ENCODE data around the gene COX8A. TPM values are rescaled to one million over a fixed set of nuclear protein-coding genes. Genes with fewer than 3 reads are reported as not detected.
A peak's percentile ranks its signal among the peaks of the same experiment; 100 is the strongest.

The COX8A gene
- total RNA-seq, 4 donors from 2014 or later: 373 to 510 (median 455) TPM

GRCh38 chr11:63942803-63943202 lies 31.6 kb upstream of the COX8A start:
- intact Hi-C loops (cut with DNase I; ENCODE audit: low total_unique reads): loop anchor here (10.0 kb wide), 1 partner anchor 178 kb away; the partner anchor contains the start of gene ZFTA
- WGBS, 2 donors: 80 to 83% methylated on average over 3 of the region's 3 CpGs
- TF ChIP-seq POLR2A (IDR thresholded peaks at IDR 0.05) (no peak), CTCF (IDR thresholded peaks at IDR 0.05) (no peak)
- no peak for DNase-seq (ENCODE audit: low spot score in 2 of 2)
- no peak overlapping the region for H3K4me3 ChIP-seq (ENCODE audit: low read depth, poor library complexity, severe bottlenecking)

GRCh38 chr11:63944987-63945386 lies 29.4 kb upstream of the COX8A start:
- intact Hi-C loops (cut with DNase I; ENCODE audit: low total_unique reads): loop anchor here (2.0 to 10.0 kb wide), 2 partner anchors 108 to 180 kb away; partner anchors contain the start of gene ZFTA

DNA sequence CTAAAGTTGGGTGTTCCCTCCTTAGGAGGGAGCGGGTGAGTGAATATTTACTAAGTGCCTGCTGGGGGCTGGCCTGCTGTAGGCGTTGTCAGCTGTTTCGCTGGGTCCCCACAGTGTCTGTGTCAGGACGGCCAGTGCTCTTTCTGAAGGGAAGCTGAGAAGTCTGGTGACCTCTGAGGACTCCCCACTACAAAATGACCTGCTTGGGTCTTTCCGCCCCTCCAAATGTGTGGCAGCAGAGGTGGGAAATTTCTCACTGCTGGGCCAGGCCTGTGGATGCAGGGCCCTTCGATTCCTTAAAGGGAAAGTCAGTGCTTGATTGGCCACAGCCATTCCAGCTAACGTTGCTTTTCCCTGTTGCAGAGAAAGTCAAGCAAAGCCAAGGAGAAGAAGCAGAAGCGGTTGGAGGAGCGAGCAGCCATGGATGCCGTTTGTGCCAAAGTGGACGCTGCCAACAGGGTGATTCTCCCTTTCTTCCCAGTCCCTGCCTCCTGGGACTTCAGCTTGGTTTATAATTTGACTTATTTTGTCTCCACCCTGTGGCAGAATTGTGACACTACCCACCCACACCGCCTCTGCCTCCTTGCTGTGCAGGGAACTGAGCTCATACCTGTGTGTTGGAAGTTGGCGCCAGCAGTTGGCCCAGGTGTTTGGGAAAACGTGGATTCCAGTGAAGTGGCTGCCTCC lies 28.8 kb upstream of the COX8A start:
- intact Hi-C loops (cut with DNase I; ENCODE audit: low total_unique reads): loop anchor here (2.0 to 10.0 kb wide), 2 partner anchors 109 to 181 kb away; partner anchors contain the start of gene ZFTA
- TF ChIP-seq CTCF (IDR thresholded peaks at IDR 0.05) (peak in 1 of 3 donors; percentile 73), POLR2A (IDR thresholded peaks at IDR 0.05) (no peak)
- H3K4me3 ChIP-seq (ENCODE audit: low read depth, poor library complexity, severe bottlenecking): no peak overlapping the region
- 25 to 31% methylated on average over 14 of the region's 14 CpGs for WGBS, 2 donors
- peak; percentile 77 to 93 for DNase-seq (ENCODE audit: low spot score in 2 of 2)

More at GRCh38 chr11:63944987-63945386, 29.4 kb upstream of the COX8A start:
- no peak for DNase-seq (ENCODE audit: low spot score in 2 of 2)
- H3K4me3 ChIP-seq (ENCODE audit: low read depth, poor library complexity, severe bottlenecking): no peak overlapping the region
- WGBS, 2 donors: 48 to 49% methylated on average over 5 to 8 of the region's 8 CpGs
- no peak for TF ChIP-seq CTCF (IDR thresholded peaks at IDR 0.05)
- TF ChIP-seq POLR2A (IDR thresholded peaks at IDR 0.05): no peak

DNA sequence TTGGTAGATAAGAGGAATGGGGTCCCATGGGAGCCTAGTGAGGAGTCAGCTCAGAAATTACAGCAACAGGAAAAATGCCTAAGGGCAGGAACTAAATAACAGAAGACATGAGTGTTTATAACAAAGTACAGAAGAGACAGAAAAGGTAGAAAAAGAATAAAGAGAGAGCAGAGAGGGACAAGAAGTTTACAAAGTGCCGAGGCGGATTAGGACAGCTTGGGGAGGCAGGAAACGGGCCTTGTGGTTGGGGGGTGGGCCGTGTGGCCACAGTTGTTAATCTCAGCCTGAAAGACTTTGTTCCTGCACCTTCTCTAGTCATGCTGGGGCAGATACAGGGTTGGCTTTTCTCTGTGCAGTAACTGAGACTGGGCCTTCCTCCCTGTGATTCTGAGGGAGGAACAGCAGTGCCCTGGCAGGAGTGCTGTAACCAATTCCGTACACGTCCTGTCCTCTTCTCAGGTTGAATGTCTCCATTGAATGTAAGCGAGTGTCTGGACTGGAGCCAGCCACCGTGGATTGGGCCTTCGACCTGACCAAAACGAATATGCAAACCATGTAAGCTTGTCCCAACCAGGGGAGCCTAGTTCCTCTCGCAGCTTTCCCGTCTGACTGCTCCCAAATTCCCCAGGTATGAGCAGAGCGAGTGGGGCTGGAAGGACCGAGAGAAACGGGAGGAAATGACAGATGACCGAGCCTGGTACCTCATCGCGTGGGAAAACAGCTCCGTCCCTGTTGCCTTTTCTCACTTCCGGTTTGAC lies 22.5 kb upstream of the COX8A start:
- no peak overlapping the region for H3K4me3 ChIP-seq (ENCODE audit: low read depth, poor library complexity, severe bottlenecking)
- intact Hi-C loops (cut with DNase I; ENCODE audit: low total_unique reads): no loop called here
- no peak for DNase-seq (ENCODE audit: low spot score in 2 of 2)
- no peak for TF ChIP-seq POLR2A (IDR thresholded peaks at IDR 0.05)
- TF ChIP-seq CTCF (IDR thresholded peaks at IDR 0.05): no peak
- 44 to 63% methylated on average over 20 of the region's 20 CpGs for WGBS, 2 donors

DNA sequence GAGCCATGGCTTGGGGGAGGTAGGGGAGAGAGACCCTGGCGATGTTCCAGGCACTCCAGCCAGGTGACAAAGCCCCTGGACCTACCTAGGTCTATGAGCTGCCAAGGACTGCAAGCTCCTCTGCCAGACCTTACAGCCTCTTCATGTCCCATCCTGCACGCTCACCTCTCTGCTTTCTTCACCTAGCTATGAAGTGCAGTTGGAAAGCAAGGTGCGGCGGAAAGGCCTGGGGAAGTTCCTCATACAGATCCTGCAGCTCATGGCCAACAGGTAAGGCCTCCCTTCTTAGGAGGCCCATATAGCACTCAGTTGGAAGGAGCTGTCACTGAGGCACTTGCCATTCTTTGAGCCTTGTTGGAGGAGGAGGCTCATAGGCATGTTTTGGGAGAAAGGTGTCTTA lies 21.9 kb upstream of the COX8A start:
- intact Hi-C loops (cut with DNase I; ENCODE audit: low total_unique reads): no loop called here
- WGBS, 2 donors: 60 to 73% methylated on average over 4 of the region's 4 CpGs
- DNase-seq (ENCODE audit: low spot score in 2 of 2): no peak
- TF ChIP-seq CTCF (IDR thresholded peaks at IDR 0.05) (no peak), POLR2A (IDR thresholded peaks at IDR 0.05) (no peak)
- no peak overlapping the region for H3K4me3 ChIP-seq (ENCODE audit: low read depth, poor library complexity, severe bottlenecking)
